NCI-H69 (cell line): ENCODE measurements around the gene LIM2.
A peak's percentile ranks its signal among the peaks of the same experiment; 100 is the strongest.

Source experiments
- DNase-seq: peaks from one replicate; lab custom pipeline; 2025; lab: John Stamatoyannopoulos, UW

The LIM2 gene

GRCh38 chr19:51365211-51365964 is 22.4 kb downstream of the LIM2 start:
- no peak for DNase-seq

GRCh38 chr19:51364200-51365106 is 23.3 kb downstream of the LIM2 start:
- DNase-seq = no peak

GRCh38 chr19:51361239-51361638 is 26.5 kb downstream of the LIM2 start:
- no peak for DNase-seq

- no peak for DNase-seq
These were observed 28.5 kb downstream of the LIM2 start for GRCh38 chr19:51359294-51359693.

GRCh38 chr19:51357952-51358351 is 29.8 kb downstream of the LIM2 start:
- no peak for DNase-seq

GRCh38 chr19:51356159-51356801 is 31.5 kb downstream of the LIM2 start:
- DNase-seq = no peak

GRCh38 chr19:51354742-51355148 is 33.0 kb downstream of the LIM2 start:
- DNase-seq = no peak

- no peak for DNase-seq
These were observed 33.6 kb downstream of the LIM2 start for GRCh38 chr19:51354103-51354741.

- no peak for DNase-seq
These were observed 34.9 kb downstream of the LIM2 start for GRCh38 chr19:51352783-51353360.

- DNase-seq = no peak
These were observed 36.3 kb downstream of the LIM2 start for GRCh38 chr19:51351266-51351990.

GRCh38 chr19:51347209-51347928 is 40.4 kb downstream of the LIM2 start:
- no peak for DNase-seq

- DNase-seq = no peak
These were observed 41.0 kb downstream of the LIM2 start for GRCh38 chr19:51346742-51347141.

- DNase-seq = no peak
These were observed 42.6 kb downstream of the LIM2 start for GRCh38 chr19:51345076-51345620.

GRCh38 chr19:51342631-51343569 is 44.9 kb downstream of the LIM2 start:
- no peak for DNase-seq

GRCh38 chr19:51341976-51342580 is 45.7 kb downstream of the LIM2 start, which contains the start of gene VSIG10L:
Gene VSIG10L (minus strand): TSS chr19:51342139. CDS start chr19:51342124, 15 bp downstream.
- no peak for DNase-seq

GRCh38 chr19:51341066-51341465 is 46.7 kb downstream of the LIM2 start:
- DNase-seq = no peak

GRCh38 chr19:51339687-51340656 is 47.8 kb downstream of the LIM2 start:
- peak; percentile 26 for DNase-seq
